Karpas-422 (cell line): ENCODE measurements around the gene AGAP1. TPM values are rescaled to one million over a fixed set of nuclear protein-coding genes. Genes with fewer than 3 reads are reported as not detected.
"Not testable (repeated sequence)": the region's sequence is repeated elsewhere in the genome, so short reads cannot be mapped to it uniquely, and the experiment has no call there.

ENCODE experiments used
- DNase-seq: peaks from one replicate; pipeline ENCODE4 v3.0.0-alpha.2; 2015
- H2AFZ ChIP-seq: fragments of 200-600 bp; sonication (generic); 2 replicates; pipeline ENCODE4 v1.6.1; 2014; ENCODE audit warnings: antibody characterized with exemption, low read length, mixed read lengths
- H3K27ac ChIP-seq: fragments of 200-600 bp; sonication (generic); 2 replicates; pipeline ENCODE4 v1.5.1; 2014; ENCODE audit warnings: mild to moderate bottlenecking, low read length, moderate library complexity
- H3K27me3 ChIP-seq: fragments of 200-600 bp; sonication (generic); 2 replicates; pipeline ENCODE4 v1.6.1; 2014; ENCODE audit warnings: low read length, mixed read lengths
- H3K36me3 ChIP-seq: fragments of 200-600 bp; sonication (generic); 2 replicates; pipeline ENCODE4 v1.6.1; 2014; ENCODE audit warnings: low read length, mixed read lengths; ENCODE audit not compliant: insufficient read depth
- H3K4me1 ChIP-seq: fragments of 200-600 bp; sonication (generic); 2 replicates; pipeline ENCODE4 v1.6.1; 2014; ENCODE audit warnings: mild to moderate bottlenecking, low read length, mixed read lengths
- H3K4me2 ChIP-seq: fragments of 200-600 bp; sonication (generic); 2 replicates; pipeline ENCODE4 v1.6.1; 2014; ENCODE audit warnings: low read length, low read depth, mild to moderate bottlenecking; ENCODE audit not compliant: poor library complexity, severe bottlenecking
- H3K4me3 ChIP-seq: fragments of 200-600 bp; sonication (generic); 2 replicates; pipeline ENCODE4 v1.5.1; 2014; ENCODE audit warnings: mild to moderate bottlenecking, antibody characterized with exemption, low read length, mixed read lengths
- H3K79me2 ChIP-seq: fragments of 200-600 bp; sonication (generic); 2 replicates; pipeline ENCODE4 v1.6.1; 2014; ENCODE audit warnings: mild to moderate bottlenecking, low read length, mixed read lengths
- H3K9ac ChIP-seq: fragments of 200-600 bp; sonication (generic); 2 replicates; pipeline ENCODE4 v1.6.0; 2014; ENCODE audit warnings: low read length
- H3K9me2 ChIP-seq: fragments of 200-600 bp; sonication (generic), shearing (Covaris generic); replicated peaks from 2 replicates; pipeline ENCODE4 v1.6.0; 2014; ENCODE audit warnings: mild to moderate bottlenecking, low read length, moderate library complexity; ENCODE audit not compliant: insufficient read depth
- H3K9me3 ChIP-seq: fragments of 300-700, 200-600 bp; sonication (generic); 2 replicates; pipeline ENCODE4 v1.6.1; 2014; ENCODE audit warnings: low read length, mixed read lengths
- H4K20me1 ChIP-seq: fragments of 200-600 bp; sonication (generic); 2 replicates; pipeline ENCODE4 v1.6.1; 2014; ENCODE audit warnings: mild to moderate bottlenecking, antibody characterized with exemption, low read length, low read depth; ENCODE audit not compliant: insufficient read depth
- total RNA-seq: library from RNA; depleted of rRNA; stranded (reverse); fragments of >200 nt; shearing (Covaris generic); gene quantifications from 2 replicates; pipeline ENCODE4 v1.2.3, GENCODE V29; 2014; ENCODE audit warnings: low replicate concordance

The AGAP1 gene
- total RNA-seq, 1 experiment from 2014 or later = not detected

- not testable (repeated sequence) for DNase-seq, H3K27me3 ChIP-seq, H3K9me3 ChIP-seq, H3K4me2 ChIP-seq, H3K27ac ChIP-seq, H2AFZ ChIP-seq, H4K20me1 ChIP-seq, H3K36me3 ChIP-seq, H3K9me2 ChIP-seq, H3K4me3 ChIP-seq, H3K79me2 ChIP-seq, H3K9ac ChIP-seq, H3K4me1 ChIP-seq
Measured at GRCh38 chr2:236141616-236142015, 647.8 kb downstream of the AGAP1 start.

GRCh38 chr2:236143811-236144210 is 650.0 kb downstream of the AGAP1 start:
- H3K9me3 ChIP-seq = no peaks in the 10 kb centered on the region
- no peak overlapping the region for H3K27ac ChIP-seq
- H3K27me3 ChIP-seq = no peaks in the 10 kb centered on the region
- no peak overlapping the region for H3K9ac ChIP-seq
- no peak overlapping the region for H3K4me2 ChIP-seq
- no peak overlapping the region for H2AFZ ChIP-seq
- no peaks in the 10 kb centered on the region for H3K36me3 ChIP-seq
- DNase-seq = no peak
- H3K4me3 ChIP-seq = no peak overlapping the region
- H3K4me1 ChIP-seq = no peaks in the 10 kb centered on the region
- H3K9me2 ChIP-seq = no peaks in the 10 kb centered on the region
- H3K79me2 ChIP-seq = no peaks in the 10 kb centered on the region
- H4K20me1 ChIP-seq = no peaks in the 10 kb centered on the region

- no peaks in the 10 kb centered on the region for H3K4me1 ChIP-seq
- H3K4me3 ChIP-seq = no peak overlapping the region
- no peak for DNase-seq
- no peaks in the 10 kb centered on the region for H3K27me3 ChIP-seq
- H3K9ac ChIP-seq = no peak overlapping the region
- no peaks in the 10 kb centered on the region for H4K20me1 ChIP-seq
- H2AFZ ChIP-seq = no peak overlapping the region
- no peaks in the 10 kb centered on the region for H3K36me3 ChIP-seq
- no peak overlapping the region for H3K27ac ChIP-seq
- H3K9me2 ChIP-seq = no peaks in the 10 kb centered on the region
- H3K4me2 ChIP-seq = no peak overlapping the region
- H3K79me2 ChIP-seq = no peaks in the 10 kb centered on the region
- H3K9me3 ChIP-seq = no peaks in the 10 kb centered on the region
Measured at GRCh38 chr2:236146436-236146835, 652.6 kb downstream of the AGAP1 start.

GRCh38 chr2:236155406-236155805 is 661.6 kb downstream of the AGAP1 start:
- no peaks in the 10 kb centered on the region for H3K27me3 ChIP-seq
- no peaks in the 10 kb centered on the region for H3K36me3 ChIP-seq
- H3K9me3 ChIP-seq = no peaks in the 10 kb centered on the region
- H3K9ac ChIP-seq = no peak overlapping the region
- no peaks in the 10 kb centered on the region for H3K4me1 ChIP-seq
- no peak overlapping the region for H3K27ac ChIP-seq
- no peak overlapping the region for H3K4me3 ChIP-seq
- no peak for DNase-seq
- H3K4me2 ChIP-seq = no peak overlapping the region
- no peaks in the 10 kb centered on the region for H3K79me2 ChIP-seq
- no peaks in the 10 kb centered on the region for H3K9me2 ChIP-seq
- no peaks in the 10 kb centered on the region for H4K20me1 ChIP-seq
- H2AFZ ChIP-seq = no peak overlapping the region

GRCh38 chr2:236156095-236156859 is 662.4 kb downstream of the AGAP1 start:
- Histone ChIP-seq H3K9ac (no peak overlapping the region), H3K27ac (no peak overlapping the region), H3K4me3 (no peak overlapping the region), H3K9me3 (no peaks in the 10 kb centered on the region), H3K9me2 (no peaks in the 10 kb centered on the region), H2AFZ (no peak overlapping the region), H4K20me1 (no peaks in the 10 kb centered on the region), H3K27me3 (no peaks in the 10 kb centered on the region), H3K79me2 (no peaks in the 10 kb centered on the region), H3K36me3 (no peaks in the 10 kb centered on the region), H3K4me2 (no peak overlapping the region), H3K4me1 (no peaks in the 10 kb centered on the region)
- DNase-seq = no peak

DNA sequence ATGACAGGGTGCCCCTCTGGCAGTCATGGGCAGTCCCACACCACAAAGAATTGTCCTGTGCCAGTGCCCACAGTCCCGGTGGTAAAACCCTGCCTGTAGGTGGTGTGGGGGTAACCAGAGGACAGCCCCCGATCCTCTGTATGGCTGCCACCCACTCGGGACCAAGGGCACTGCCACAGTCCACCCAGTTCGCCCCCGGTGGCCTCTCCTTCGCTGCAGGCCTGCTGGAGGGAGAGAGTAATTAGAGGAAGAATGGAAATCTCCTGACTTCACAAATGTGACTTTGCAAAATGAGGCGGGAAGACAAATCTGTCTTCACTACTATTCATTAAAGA is 663.0 kb downstream of the AGAP1 start:
- Histone ChIP-seq H3K27me3 (no peaks in the 10 kb centered on the region), H4K20me1 (no peaks in the 10 kb centered on the region), H3K4me1 (no peaks in the 10 kb centered on the region), H3K27ac (no peak overlapping the region), H2AFZ (no peak overlapping the region), H3K79me2 (no peaks in the 10 kb centered on the region), H3K4me3 (no peak overlapping the region), H3K9me2 (no peaks in the 10 kb centered on the region), H3K36me3 (no peaks in the 10 kb centered on the region), H3K9ac (no peak overlapping the region), H3K4me2 (no peak overlapping the region), H3K9me3 (no peaks in the 10 kb centered on the region)
- DNase-seq = no peak

- DNase-seq = no peak
- H3K9me3 ChIP-seq = no peaks in the 10 kb centered on the region
- H3K9me2 ChIP-seq = no peaks in the 10 kb centered on the region
- H3K27ac ChIP-seq = no peak overlapping the region
- H4K20me1 ChIP-seq = no peaks in the 10 kb centered on the region
- H3K9ac ChIP-seq = no peak overlapping the region
- no peak overlapping the region for H3K4me2 ChIP-seq
- H3K79me2 ChIP-seq = no peaks in the 10 kb centered on the region
- no peak overlapping the region for H3K4me3 ChIP-seq
- no peaks in the 10 kb centered on the region for H3K36me3 ChIP-seq
- no peaks in the 10 kb centered on the region for H3K4me1 ChIP-seq
- H3K27me3 ChIP-seq = no peaks in the 10 kb centered on the region
- no peak overlapping the region for H2AFZ ChIP-seq
Measured at GRCh38 chr2:236157366-236157765, 663.5 kb downstream of the AGAP1 start.

DNA sequence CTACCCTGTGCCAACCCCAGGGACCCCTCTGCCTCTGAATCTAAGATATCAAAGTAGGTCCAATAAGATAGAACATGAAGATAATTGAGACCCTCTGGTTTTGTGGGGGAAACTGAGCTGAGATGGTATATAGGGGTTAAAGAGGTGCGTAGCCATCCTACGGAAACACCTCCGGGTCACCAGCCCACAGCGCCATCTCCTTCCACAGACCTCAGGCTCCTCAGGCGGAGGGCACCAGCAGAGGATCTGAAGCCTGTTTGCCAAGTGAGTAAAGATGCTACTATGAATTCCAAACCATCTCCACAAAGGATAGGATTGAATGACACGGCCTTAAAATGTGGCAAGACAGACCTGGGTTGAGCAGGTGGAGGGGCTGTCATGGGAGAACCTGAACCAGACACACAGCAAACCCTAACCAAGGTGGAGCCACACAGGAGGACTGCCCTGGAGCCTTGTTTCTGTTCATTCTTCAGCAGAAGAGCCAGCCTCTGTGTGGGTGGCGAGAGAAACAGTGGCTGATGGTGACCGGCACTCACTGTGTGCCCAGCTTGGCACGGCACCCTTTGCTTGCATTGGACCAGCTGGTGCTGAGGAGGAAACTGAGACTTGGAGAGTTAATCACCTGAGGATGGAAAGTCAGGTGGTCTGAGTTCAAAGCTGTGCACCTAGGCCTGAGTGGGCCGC is 664.1 kb downstream of the AGAP1 start:
- H3K27me3 ChIP-seq = no peaks in the 10 kb centered on the region

More for the DNA sequence above, 664.1 kb downstream of the AGAP1 start:
- no peak overlapping the region for H3K4me3 ChIP-seq
- no peak overlapping the region for H3K4me2 ChIP-seq
- H3K79me2 ChIP-seq = no peaks in the 10 kb centered on the region
- H3K9me2 ChIP-seq = no peaks in the 10 kb centered on the region
- H3K9ac ChIP-seq = no peak overlapping the region
- H3K36me3 ChIP-seq = no peaks in the 10 kb centered on the region
- H3K4me1 ChIP-seq = no peaks in the 10 kb centered on the region
- no peaks in the 10 kb centered on the region for H4K20me1 ChIP-seq
- no peak overlapping the region for H3K27ac ChIP-seq
- H2AFZ ChIP-seq = no peak overlapping the region
- H3K9me3 ChIP-seq = no peaks in the 10 kb centered on the region
- DNase-seq = no peak
